Left lung (tissue), 10 donors: ENCODE data around the gene ARX. TPM values are rescaled to one million over a fixed set of nuclear protein-coding genes. Genes with fewer than 3 reads are reported as not detected.

Experiments
- ATAC-seq: fragments of 200-7000 bp; cut with Tn5 transposase; one replicate; pipeline ENCODE4 v1.9.1; 2020; ENCODE audit warnings: moderate library complexity
- DNase-seq, 4 donors: peaks; one replicate each; pipeline ENCODE4 v3.0.0-alpha.2; 2013 to 2020
- H3K27ac ChIP-seq, 2 donors: fragments of 200-600 bp; sonication (generic) in 1 of 2; one replicate each; pipeline versions ENCODE4 v1.5.0 to v1.8.0; 2020 to 2021
- H3K27me3 ChIP-seq, 2 donors: fragments of 200-600 bp; sonication (generic) in 1 of 2; one replicate each; pipeline versions ENCODE4 v1.5.0 to v1.8.0; 2020 to 2021
- H3K36me3 ChIP-seq, 2 donors: fragments of 200-600 bp; sonication (generic) in 1 of 2; one replicate each; pipeline versions ENCODE4 v1.5.0 to v1.8.0; 2020 to 2021
- H3K4me1 ChIP-seq, 2 donors: fragments of 200-600 bp; one replicate each; pipeline ENCODE4 v1.8.0; 2021
- H3K4me3 ChIP-seq, 2 donors: fragments of 200-600 bp; sonication (generic) in 1 of 2; one replicate each; pipeline versions ENCODE4 v1.5.0 to v1.8.0; 2020 to 2021; ENCODE audit warnings: mild to moderate bottlenecking in 1 of 2
- H3K9me3 ChIP-seq, 2 donors: fragments of 200-600 bp; sonication (generic) in 1 of 2; one replicate each; pipeline versions ENCODE4 v1.5.0 to v1.8.0; 2020 to 2021
- intact Hi-C, 2 donors: fragments of 100-400 bp; cut with DNase I; formaldehyde crosslinking; loops; one replicate each; pipeline versions ENCODE4 v1.11.2 to v1.14.2; 2022
- polyA plus RNA-seq, 6 donors: library from polyadenylated mRNA; unstranded; fragments of 120-200 nt; gene quantifications; one replicate each; pipeline ENCODE4 v1.2.1, GENCODE V29; 2013; ENCODE audit not compliant: insufficient read length in 6 of 6
- total RNA-seq, 2 donors: library from RNA; stranded (reverse); fragmentation: NEBNext Ultra II Directional; extraction: Animal tissue kit (Norgen Biotek cat#: 25700); gene quantifications; one replicate each; pipeline ENCODE4 v1.2.1, GENCODE V29; 2021
- TF ChIP-seq, protein P1 (sequence below), 2 donors: fragments of 200-600 bp; sonication (generic) in 1 of 2; IDR thresholded peaks; one replicate each; pipeline versions ENCODE4 v1.5.0 to v1.8.0; 2021; ENCODE audit warnings: antibody characterized with exemption in 2 of 2
- donor health status: DM: no; HTN: yes; CAD: no.
- donor health status: DM: no; HTN: no; CAD: no.

Gene ARX
- total and polyA plus RNA-seq, 8 donors = 0.07 to 0.41 (median 0.13) TPM; not detected in 1

GRCh38 chrX:24979081-24979480 is 36.7 kb downstream of the ARX start:
- Histone ChIP-seq H3K4me1 (no peaks in the 10 kb centered on the region), H3K9me3 (no peaks in the 10 kb centered on the region), H3K27ac (no peak overlapping the region), H3K4me3 (no peak overlapping the region), H3K27me3 (no peaks in the 10 kb centered on the region), H3K36me3 (no peaks in the 10 kb centered on the region)
- ATAC-seq (no peak), DNase-seq (no peak)
- TF ChIP-seq, protein P1, sequence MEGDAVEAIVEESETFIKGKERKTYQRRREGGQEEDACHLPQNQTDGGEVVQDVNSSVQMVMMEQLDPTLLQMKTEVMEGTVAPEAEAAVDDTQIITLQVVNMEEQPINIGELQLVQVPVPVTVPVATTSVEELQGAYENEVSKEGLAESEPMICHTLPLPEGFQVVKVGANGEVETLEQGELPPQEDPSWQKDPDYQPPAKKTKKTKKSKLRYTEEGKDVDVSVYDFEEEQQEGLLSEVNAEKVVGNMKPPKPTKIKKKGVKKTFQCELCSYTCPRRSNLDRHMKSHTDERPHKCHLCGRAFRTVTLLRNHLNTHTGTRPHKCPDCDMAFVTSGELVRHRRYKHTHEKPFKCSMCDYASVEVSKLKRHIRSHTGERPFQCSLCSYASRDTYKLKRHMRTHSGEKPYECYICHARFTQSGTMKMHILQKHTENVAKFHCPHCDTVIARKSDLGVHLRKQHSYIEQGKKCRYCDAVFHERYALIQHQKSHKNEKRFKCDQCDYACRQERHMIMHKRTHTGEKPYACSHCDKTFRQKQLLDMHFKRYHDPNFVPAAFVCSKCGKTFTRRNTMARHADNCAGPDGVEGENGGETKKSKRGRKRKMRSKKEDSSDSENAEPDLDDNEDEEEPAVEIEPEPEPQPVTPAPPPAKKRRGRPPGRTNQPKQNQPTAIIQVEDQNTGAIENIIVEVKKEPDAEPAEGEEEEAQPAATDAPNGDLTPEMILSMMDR (IDR thresholded peaks at IDR 0.05) = no peak
- intact Hi-C loops = no loop called here

GRCh38 chrX:24969812-24970211 is 46.0 kb downstream of the ARX start:
- H3K4me3 ChIP-seq = no peak overlapping the region
- no peak for DNase-seq
- H3K9me3 ChIP-seq = no peaks in the 10 kb centered on the region
- ATAC-seq = no peak
- H3K27ac ChIP-seq = no peak overlapping the region
- no peaks in the 10 kb centered on the region for H3K27me3 ChIP-seq
- H3K36me3 ChIP-seq = no peaks in the 10 kb centered on the region
- TF ChIP-seq, protein P1 (IDR thresholded peaks at IDR 0.05) = no peak
- intact Hi-C loops = no loop called here
- H3K4me1 ChIP-seq = no peaks in the 10 kb centered on the region

DNA sequence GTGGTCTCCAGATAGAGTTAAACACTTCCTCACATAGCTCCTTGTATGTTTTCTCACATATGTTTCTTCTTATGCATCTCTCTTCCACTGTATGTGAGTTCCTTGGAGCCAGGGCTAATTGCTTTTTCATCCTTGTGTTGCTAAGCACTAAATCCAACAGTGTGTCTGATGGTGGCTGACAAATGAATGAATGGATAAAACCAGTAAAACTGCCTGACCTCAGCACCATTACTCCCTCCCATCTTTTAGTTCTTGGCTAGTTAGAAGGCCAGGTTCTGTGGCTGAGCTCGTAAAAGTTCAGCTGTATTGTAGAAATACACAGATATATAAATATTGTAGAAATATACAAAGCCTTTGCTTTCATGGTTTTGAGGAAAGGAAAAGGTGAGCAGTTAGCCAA is 50.4 kb downstream of the ARX start:
- TF ChIP-seq, protein P1 (IDR thresholded peaks at IDR 0.05) = no peak
- H3K9me3 ChIP-seq = no peaks in the 10 kb centered on the region
- intact Hi-C loops = no loop called here

GRCh38 chrX:24963823-24964222 is 51.9 kb downstream of the ARX start:
- Histone ChIP-seq H3K4me3 (no peak overlapping the region), H3K27ac (no peak overlapping the region), H3K27me3 (no peaks in the 10 kb centered on the region), H3K9me3 (no peaks in the 10 kb centered on the region), H3K4me1 (no peaks in the 10 kb centered on the region), H3K36me3 (no peaks in the 10 kb centered on the region)
- intact Hi-C loops = no loop called here
- no peak for ATAC-seq
- TF ChIP-seq, protein P1 (IDR thresholded peaks at IDR 0.05) = no peak
- no peak for DNase-seq

More for the DNA sequence above, 50.4 kb downstream of the ARX start:
- Histone ChIP-seq H3K27ac (no peak overlapping the region), H3K4me3 (no peak overlapping the region), H3K27me3 (no peaks in the 10 kb centered on the region), H3K4me1 (no peaks in the 10 kb centered on the region), H3K36me3 (no peaks in the 10 kb centered on the region)
- DNase-seq = no peak
- no peak for ATAC-seq

- intact Hi-C loops = no loop called here
- no peaks in the 10 kb centered on the region for H3K27me3 ChIP-seq
- H3K36me3 ChIP-seq = no peaks in the 10 kb centered on the region
- no peak overlapping the region for H3K27ac ChIP-seq
- no peaks in the 10 kb centered on the region for H3K4me1 ChIP-seq
- no peaks in the 10 kb centered on the region for H3K9me3 ChIP-seq
- ATAC-seq (no peak), DNase-seq (no peak)
- no peak overlapping the region for H3K4me3 ChIP-seq
- TF ChIP-seq, protein P1 (IDR thresholded peaks at IDR 0.05) = no peak
Observed at GRCh38 chrX:24961809-24962208, 54.0 kb downstream of the ARX start.
